AG09309 (cell line): ENCODE data around the gene SLC25A40.
"Not testable (repeated sequence)": the region's sequence is repeated elsewhere in the genome, so short reads cannot be mapped to it uniquely, and the experiment has no call there.

Experiments
- DNase-seq: peaks from one replicate; pipeline ENCODE4 v3.0.0-alpha.2; 2010; ENCODE audit warnings: low read depth
- H3K4me3 ChIP-seq: 2 replicates; pipeline ENCODE4 v1.5.1; 2011; ENCODE audit warnings: mild to moderate bottlenecking, low read depth, low read length, moderate library complexity; ENCODE audit not compliant: control insufficient read depth
- CTCF ChIP-seq: IDR thresholded peaks from 2 replicates; pipeline ENCODE4 v1.5.1; 2011; ENCODE audit warnings: mild to moderate bottlenecking, low read depth, low read length, inconsistent platforms; ENCODE audit not compliant: insufficient read depth, control insufficient read depth; ENCODE audit errors: missing control alignments

Gene SLC25A40

GRCh38 chr7:87877366-87878040 lies 1.3 kb upstream of the SLC25A40 start:
- peak overlapping the region; percentile 62 for H3K4me3 ChIP-seq
- no peak for DNase-seq
- TF ChIP-seq CTCF = no peak

- no peak for TF ChIP-seq CTCF
- peak; percentile 7 for DNase-seq
- H3K4me3 ChIP-seq = peak overlapping the region; percentile 62
These were observed 692 bp upstream of the SLC25A40 start for GRCh38 chr7:87876869-87877234.

- H3K4me3 ChIP-seq = peak overlapping the region; percentile 62
- no peak for DNase-seq
- no peak for TF ChIP-seq CTCF
These were observed 765 bp downstream of the SLC25A40 start for GRCh38 chr7:87875151-87876039.

- DNase-seq = no peak
- H3K4me3 ChIP-seq = no peak overlapping the region
These were observed 2.1 kb downstream of the SLC25A40 start for GRCh38 chr7:87874066-87874465.

GRCh38 chr7:87873328-87873727 lies 2.8 kb downstream of the SLC25A40 start:
- not testable (repeated sequence) for H3K4me3 ChIP-seq, DNase-seq

More at GRCh38 chr7:87874066-87874465, 2.1 kb downstream of the SLC25A40 start:
- no peak for TF ChIP-seq CTCF

GRCh38 chr7:87872346-87872745 lies 3.8 kb downstream of the SLC25A40 start:
- no peak for TF ChIP-seq CTCF
- H3K4me3 ChIP-seq = no peak overlapping the region
- DNase-seq = no peak

GRCh38 chr7:87870471-87870870 lies 5.7 kb downstream of the SLC25A40 start:
- TF ChIP-seq CTCF = no peak
- no peak for DNase-seq
- H3K4me3 ChIP-seq = no peak overlapping the region

- not testable (repeated sequence) for H3K4me3 ChIP-seq, DNase-seq
These were observed 9.6 kb downstream of the SLC25A40 start for GRCh38 chr7:87866533-87866932.
